ENCODE results near the gene TMEM258. TPM values are rescaled to one million over a fixed set of nuclear protein-coding genes. Genes with fewer than 3 reads are reported as not detected.

The TMEM258 gene
- total and polyA plus RNA-seq, 9 of the 15 experiments (the other 6 are each of a cell fraction or from before 2014, with no cell fraction given) = 97.2 to 856 (median 231) TPM

GRCh38 chr11:61792310-61793082 lies at the start of gene TMEM258, which contains the start of gene FEN1 (continued):
- TF ChIP-seq THRA (IDR thresholded peaks at IDR 0.05) (no peak), MLLT1 (IDR thresholded peaks at IDR 0.05) (no peak; a peak in 1 of 4 replicates), ZNF224 (CRISPR knock-in tag; IDR thresholded peaks at IDR 0.05) (peak; percentile 50; the same call in 1 of the 2 replicates), TARDBP (IDR thresholded peaks at IDR 0.05) (no peak), MYNN (IDR thresholded peaks at IDR 0.05) (no peak), MYNN (CRISPR knock-in tag; IDR thresholded peaks at IDR 0.05) (no peak), RNF2 (IDR thresholded peaks at IDR 0.05) (peak; percentile 34; the same call in 1 of the 2 replicates), ZNF583 (CRISPR knock-in tag; IDR thresholded peaks at IDR 0.05) (peak; percentile 62; the same call in 1 of the 2 replicates), SPI1 (IDR thresholded peaks at IDR 0.05; ENCODE audit: borderline replicate concordance, low read depth, low read length) (peak; percentile 89), ZFP30 (CRISPR knock-in tag; IDR thresholded peaks at IDR 0.05; ENCODE audit: borderline replicate concordance) (no peak), ZNF134 (CRISPR knock-in tag; conservative IDR thresholded peaks at IDR 0.05) (no peak; the same call in 1 of the 2 replicates), RBFOX2 (IDR thresholded peaks at IDR 0.05; ENCODE audit: low read depth, low read length) (peak; percentile 96), CAMTA2 (CRISPR knock-in tag; conservative IDR thresholded peaks at IDR 0.05) (no peak), PHB2 (IDR thresholded peaks at IDR 0.05; ENCODE audit: low read depth) (no peak; the same call in 1 of the 2 replicates), HLTF (IDR thresholded peaks at IDR 0.05) (no peak; the same call in 1 of the 2 replicates), XRCC4 (IDR thresholded peaks at IDR 0.05; ENCODE audit: extremely low read depth, insufficient read depth, insufficient read length) (no peak), ZNF324 (CRISPR knock-in tag; IDR thresholded peaks at IDR 0.05) (no peak), GTF2A2 (tag; IDR thresholded peaks at IDR 0.05) (no peak), HNRNPH1 (optimal IDR thresholded peaks at IDR 0.05; ENCODE audit: low read depth, low read length) (no peak), GTF3C2 (IDR thresholded peaks at IDR 0.05; ENCODE audit: borderline replicate concordance, extremely low read depth, insufficient read length) (no peak), RBBP5 (IDR thresholded peaks at IDR 0.05; ENCODE audit: borderline replicate concordance, insufficient read depth, low read length, poor library complexity, severe bottlenecking) (peak; percentile 79), TBP (optimal IDR thresholded peaks at IDR 0.05; ENCODE audit: low read depth, low read length) (peak; percentile 62), ZNF239 (CRISPR knock-in tag; IDR thresholded peaks at IDR 0.05) (no peak)

All from K562 (cell line).